Measurements from ENCODE around the gene RRH.
"Not testable (repeated sequence)": the region's sequence is repeated elsewhere in the genome, so short reads cannot be mapped to it uniquely, and the experiment has no call there.

RRH gene

DNA sequence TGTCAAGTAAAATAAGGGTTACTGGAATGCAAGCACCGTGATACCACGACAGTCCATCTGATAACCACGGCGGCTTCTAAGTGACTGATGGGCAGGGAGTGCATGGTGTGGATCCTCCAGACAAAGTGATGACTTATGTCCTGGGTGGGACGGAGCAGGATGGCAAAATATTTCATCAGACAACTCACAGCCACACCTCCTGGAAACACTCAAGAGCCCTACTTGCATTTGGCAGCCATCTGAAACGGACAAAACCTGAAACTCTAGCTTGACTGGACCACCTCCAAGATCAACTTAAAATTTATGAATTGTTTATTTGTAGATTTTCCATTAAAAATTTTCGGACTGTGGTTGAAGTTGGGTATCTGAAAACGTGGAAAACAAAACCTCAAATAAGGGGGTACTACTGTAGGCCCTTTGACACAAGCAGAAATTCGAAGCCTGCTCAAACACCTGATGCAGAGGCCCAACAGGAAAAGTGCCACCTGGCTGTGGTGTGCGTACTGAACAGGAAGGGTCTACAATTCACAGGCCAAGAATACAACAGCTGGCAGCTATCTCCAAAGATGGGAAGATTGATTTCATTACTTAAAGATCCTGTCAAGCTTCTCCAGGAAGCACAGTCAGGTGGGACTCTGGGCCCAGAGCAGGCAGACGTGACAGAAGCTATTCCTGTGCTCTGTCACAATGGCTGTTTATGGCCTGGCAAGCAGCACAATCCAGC lies 46.2 kb downstream of the RRH start:
- Histone ChIP-seq H3K4me1 (no peaks in the 10 kb centered on the region), H2AFZ (no peak overlapping the region), H3K27ac (no peak overlapping the region), H3K9ac (no peak overlapping the region), H3K9me3 (ENCODE audit: control insufficient read depth, low read length) (no peaks in the 10 kb centered on the region), H3K4me3 (ENCODE audit: low read depth, low read length) (no peak overlapping the region), H3K4me2 (ENCODE audit: low read length) (no peak overlapping the region), H3K36me3 (ENCODE audit: control insufficient read depth, insufficient read depth, low read length) (no peaks in the 10 kb centered on the region), H3K79me2 (no peaks in the 10 kb centered on the region), H3K27me3 (ENCODE audit: control insufficient read depth, insufficient read depth, low read length) (no peaks in the 10 kb centered on the region)
- TF ChIP-seq, protein P1, sequence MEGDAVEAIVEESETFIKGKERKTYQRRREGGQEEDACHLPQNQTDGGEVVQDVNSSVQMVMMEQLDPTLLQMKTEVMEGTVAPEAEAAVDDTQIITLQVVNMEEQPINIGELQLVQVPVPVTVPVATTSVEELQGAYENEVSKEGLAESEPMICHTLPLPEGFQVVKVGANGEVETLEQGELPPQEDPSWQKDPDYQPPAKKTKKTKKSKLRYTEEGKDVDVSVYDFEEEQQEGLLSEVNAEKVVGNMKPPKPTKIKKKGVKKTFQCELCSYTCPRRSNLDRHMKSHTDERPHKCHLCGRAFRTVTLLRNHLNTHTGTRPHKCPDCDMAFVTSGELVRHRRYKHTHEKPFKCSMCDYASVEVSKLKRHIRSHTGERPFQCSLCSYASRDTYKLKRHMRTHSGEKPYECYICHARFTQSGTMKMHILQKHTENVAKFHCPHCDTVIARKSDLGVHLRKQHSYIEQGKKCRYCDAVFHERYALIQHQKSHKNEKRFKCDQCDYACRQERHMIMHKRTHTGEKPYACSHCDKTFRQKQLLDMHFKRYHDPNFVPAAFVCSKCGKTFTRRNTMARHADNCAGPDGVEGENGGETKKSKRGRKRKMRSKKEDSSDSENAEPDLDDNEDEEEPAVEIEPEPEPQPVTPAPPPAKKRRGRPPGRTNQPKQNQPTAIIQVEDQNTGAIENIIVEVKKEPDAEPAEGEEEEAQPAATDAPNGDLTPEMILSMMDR (IDR thresholded peaks at IDR 0.05), result no peak

DNA sequence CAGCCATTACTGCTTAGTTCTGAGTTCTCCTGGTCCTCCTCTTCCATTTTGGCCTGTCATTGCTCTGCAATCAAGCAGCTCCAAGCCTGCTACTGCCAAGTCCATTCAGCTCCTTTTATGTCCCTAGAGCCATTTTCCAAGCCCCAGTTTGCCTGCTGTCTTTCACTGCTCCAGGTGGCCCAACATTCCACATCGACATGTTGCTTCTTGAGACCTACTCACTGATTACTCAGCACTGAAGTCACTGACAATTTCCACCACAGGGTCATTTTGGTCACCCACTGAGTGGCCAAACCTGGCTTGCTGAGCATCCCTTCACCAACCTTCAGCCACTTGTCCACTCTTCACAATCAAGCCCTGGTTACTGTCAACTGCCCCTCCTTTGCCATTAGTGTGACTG lies 47.3 kb downstream of the RRH start:
- Histone ChIP-seq H3K27ac (no peak overlapping the region), H3K9me3 (ENCODE audit: control insufficient read depth, low read length) (no peaks in the 10 kb centered on the region), H3K9ac (no peak overlapping the region), H3K79me2 (no peaks in the 10 kb centered on the region), H3K4me1 (no peaks in the 10 kb centered on the region), H3K4me2 (ENCODE audit: low read length) (no peak overlapping the region), H2AFZ (no peak overlapping the region), H3K4me3 (ENCODE audit: low read depth, low read length) (no peak overlapping the region), H3K36me3 (ENCODE audit: control insufficient read depth, insufficient read depth, low read length) (no peaks in the 10 kb centered on the region), H3K27me3 (ENCODE audit: control insufficient read depth, insufficient read depth, low read length) (no peaks in the 10 kb centered on the region)
- TF ChIP-seq, protein P1 (IDR thresholded peaks at IDR 0.05), result no peak

DNA sequence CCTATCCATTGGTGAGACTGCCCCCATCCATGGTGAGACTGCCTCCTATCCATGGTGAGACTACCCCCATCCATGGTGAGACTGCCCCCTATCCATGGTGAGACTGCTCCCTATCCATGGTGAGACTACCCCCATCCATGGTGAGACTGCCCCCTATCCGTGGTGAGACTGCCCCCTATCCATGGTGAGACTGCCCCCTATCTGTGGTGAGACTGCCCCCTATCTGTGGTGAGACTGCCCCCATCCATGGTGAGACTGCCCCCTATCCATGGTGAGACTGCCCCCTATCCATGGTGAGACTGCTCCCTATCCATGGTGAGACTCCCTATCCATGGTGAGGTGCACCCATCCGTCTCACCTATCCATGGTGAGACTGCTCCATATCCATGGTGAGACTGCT lies 47.8 kb downstream of the RRH start:
- not testable (repeated sequence) for H3K27ac ChIP-seq

DNA sequence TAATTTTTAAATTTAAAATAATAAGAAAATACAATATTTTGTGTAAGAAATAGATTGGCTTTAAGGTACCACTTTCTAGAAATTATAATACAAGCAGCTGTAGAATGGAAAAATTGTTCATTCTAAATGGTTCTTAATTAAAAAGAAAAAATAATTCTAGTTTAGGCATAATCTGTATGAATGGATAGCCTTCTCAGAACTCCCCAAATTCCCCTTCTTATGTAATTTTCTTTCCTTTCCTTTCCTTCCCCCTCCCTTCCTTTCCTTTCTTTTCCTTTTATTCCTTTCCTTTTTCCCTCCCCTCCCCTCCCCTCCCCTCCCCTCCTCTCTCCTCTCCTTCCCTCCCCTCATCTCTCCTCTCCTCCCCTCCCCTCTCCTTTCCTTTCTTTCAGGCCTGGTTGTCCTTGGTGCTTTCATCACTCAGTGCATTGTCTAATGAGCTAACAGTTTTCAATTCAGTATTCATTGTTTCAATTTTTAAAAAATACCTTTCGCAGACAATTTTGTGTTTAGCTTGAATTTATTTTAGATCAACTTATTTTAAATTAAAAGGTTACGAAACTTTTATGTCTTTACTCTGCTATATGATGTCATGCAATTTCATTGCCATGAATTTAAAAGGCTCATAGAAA lies 49.0 kb downstream of the RRH start:
- no peak overlapping the region for H3K4me2 ChIP-seq (ENCODE audit: low read length)
- H3K9me3 ChIP-seq (ENCODE audit: control insufficient read depth, low read length), result no peaks in the 10 kb centered on the region
- no peaks in the 10 kb centered on the region for H3K36me3 ChIP-seq (ENCODE audit: control insufficient read depth, insufficient read depth, low read length)
- H2AFZ ChIP-seq, result no peak overlapping the region
- TF ChIP-seq, protein P1 (IDR thresholded peaks at IDR 0.05), result no peak
- H3K4me3 ChIP-seq (ENCODE audit: low read depth, low read length), result no peak overlapping the region
- H3K9ac ChIP-seq, result no peak overlapping the region
- H3K27me3 ChIP-seq (ENCODE audit: control insufficient read depth, insufficient read depth, low read length), result no peaks in the 10 kb centered on the region
- H3K27ac ChIP-seq, result no peak overlapping the region
- H3K4me1 ChIP-seq, result no peaks in the 10 kb centered on the region
- H3K79me2 ChIP-seq, result no peaks in the 10 kb centered on the region

More for the DNA sequence above, 47.8 kb downstream of the RRH start:
- H2AFZ ChIP-seq; H3K4me3 ChIP-seq (ENCODE audit: low read depth, low read length); H3K4me2 ChIP-seq (ENCODE audit: low read length); H3K4me1 ChIP-seq; H3K36me3 ChIP-seq (ENCODE audit: control insufficient read depth, insufficient read depth, low read length); H3K9ac ChIP-seq; H3K9me3 ChIP-seq (ENCODE audit: control insufficient read depth, low read length); H3K27me3 ChIP-seq (ENCODE audit: control insufficient read depth, insufficient read depth, low read length); H3K79me2 ChIP-seq: not testable (repeated sequence)

DNA sequence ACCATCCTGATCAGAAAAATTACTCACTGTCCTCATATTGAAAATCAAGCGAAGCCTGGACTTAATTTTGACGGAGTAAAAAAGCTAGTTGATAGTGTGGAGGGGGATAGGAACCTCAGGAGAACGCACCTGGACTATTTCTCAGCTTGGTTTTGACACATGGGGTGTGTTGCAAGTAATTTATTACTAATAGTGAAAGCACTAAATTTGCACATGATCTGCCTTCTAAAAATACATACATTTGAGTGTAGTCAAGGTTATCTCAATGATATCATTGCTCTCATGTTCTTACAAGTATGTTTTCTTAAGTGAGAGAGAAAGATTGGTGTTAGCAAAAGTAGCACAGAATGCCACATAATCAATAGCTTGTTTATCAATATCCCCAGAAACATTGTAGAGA lies 49.6 kb downstream of the RRH start:
- Histone ChIP-seq H3K9me3 (ENCODE audit: control insufficient read depth, low read length) (no peaks in the 10 kb centered on the region), H3K9ac (no peak overlapping the region), H3K27ac (no peak overlapping the region), H3K27me3 (ENCODE audit: control insufficient read depth, insufficient read depth, low read length) (no peaks in the 10 kb centered on the region), H3K4me2 (ENCODE audit: low read length) (no peak overlapping the region), H3K4me3 (ENCODE audit: low read depth, low read length) (no peak overlapping the region), H3K4me1 (no peaks in the 10 kb centered on the region), H2AFZ (no peak overlapping the region), H3K79me2 (no peaks in the 10 kb centered on the region), H3K36me3 (ENCODE audit: control insufficient read depth, insufficient read depth, low read length) (no peaks in the 10 kb centered on the region)
- TF ChIP-seq, protein P1 (IDR thresholded peaks at IDR 0.05), result no peak
